HCT116 (cell line): Measurements from ENCODE around the gene TLX2.

ENCODE experiments used
- ATF3 ChIP-seq: IDR thresholded peaks from 2 replicates; pipeline ENCODE4 v1.6.1; 2012
- CEBPB ChIP-seq: IDR thresholded peaks from 2 replicates; pipeline ENCODE4 v1.6.1; 2012; ENCODE audit warnings: low read depth
- CTCF ChIP-seq, 3 experiments: fragments of 200-600 bp in 1 of 3; sonication (generic) in 1 of 3; IDR thresholded peaks in 2 of 3; conservative IDR thresholded peaks in 1 of 3; 2 replicates each; pipeline ENCODE4 v1.5.1; 2012 to 2017; ENCODE audit warnings: low read depth in 2 of 3, low read length in 2 of 3, antibody characterized with exemption in 1 of 3, borderline replicate concordance in 1 of 3, control low read depth in 1 of 3, mild to moderate bottlenecking in 1 of 3, mixed read lengths in 1 of 3, mixed run types in 1 of 3, moderate library complexity in 1 of 3; ENCODE audit not compliant: insufficient read depth in 1 of 3
- EZH2 ChIP-seq: fragments of 200-600 bp; sonication (generic); IDR thresholded peaks from 2 replicates; pipeline ENCODE4 v1.6.1; 2017; ENCODE audit warnings: antibody characterized with exemption, mixed run types
- EZH2phosphoT487 ChIP-seq: fragments of 200-600 bp; IDR thresholded peaks from 2 replicates; pipeline ENCODE4 v1.6.1; 2018; ENCODE audit warnings: antibody characterized with exemption, borderline replicate concordance
- MAX ChIP-seq: IDR thresholded peaks from 2 replicates; pipeline ENCODE4 v1.6.1; 2012
- POLR2A ChIP-seq: IDR thresholded peaks from 2 replicates; pipeline ENCODE4 v1.7.0; 2011; ENCODE audit warnings: borderline replicate concordance; ENCODE audit not compliant: insufficient read depth, insufficient read length; ENCODE audit errors: extremely low read depth
- POLR2AphosphoS5 ChIP-seq: IDR thresholded peaks from 2 replicates; pipeline ENCODE4 v1.6.1; 2011; ENCODE audit warnings: mild to moderate bottlenecking, low read depth, low read length, moderate library complexity
- REST ChIP-seq: IDR thresholded peaks from 2 replicates; pipeline ENCODE4 v1.6.1; 2012; ENCODE audit warnings: low read depth
- SP1 ChIP-seq: IDR thresholded peaks from 2 replicates; pipeline ENCODE4 v1.6.1; 2012; ENCODE audit warnings: low read depth
- SRF ChIP-seq: IDR thresholded peaks from 2 replicates; pipeline ENCODE4 v1.6.1; 2012; ENCODE audit warnings: low read depth
- TCF7L2 ChIP-seq: IDR thresholded peaks from 2 replicates; pipeline ENCODE4 v1.7.0; 2011; ENCODE audit warnings: borderline replicate concordance, inconsistent platforms; ENCODE audit not compliant: insufficient read depth, insufficient read length; ENCODE audit errors: extremely low read depth
- YY1 ChIP-seq: IDR thresholded peaks from 2 replicates; pipeline ENCODE4 v1.6.1; 2011; ENCODE audit warnings: low read length, low read depth, moderate library complexity, mild to moderate bottlenecking; ENCODE audit not compliant: insufficient replicate concordance; ENCODE audit errors: extremely low read depth
- ZBTB33 ChIP-seq: IDR thresholded peaks from 2 replicates; pipeline ENCODE4 v1.6.1; 2011; ENCODE audit warnings: mild to moderate bottlenecking, low read length, moderate library complexity; ENCODE audit not compliant: insufficient replicate concordance; ENCODE audit errors: extremely low read depth

GRCh38 chr2:74504591-74504990 is 9.7 kb upstream of the TLX2 start:
- TF ChIP-seq CTCF (IDR thresholded peaks at IDR 0.05 in 2 of 3, conservative IDR thresholded peaks at IDR 0.05 in 1 of 3; ENCODE audit: borderline replicate concordance in 1 of 3, insufficient read depth in 1 of 3, low read depth in 2 of 3, low read length in 2 of 3) (no peak), POLR2A (no peak), SRF (no peak), ATF3 (no peak), EZH2phosphoT487 (no peak), EZH2 (no peak), YY1 (no peak), REST (no peak), SP1 (no peak), TCF7L2 (no peak), POLR2AphosphoS5 (no peak; the same call in 1 of the 2 replicates), MAX (no peak), CEBPB (no peak), ZBTB33 (no peak)
